ENCODE measurements around the gene SAMD14.
"Not testable (repeated sequence)": the region's sequence is repeated elsewhere in the genome, so short reads cannot be mapped to it uniquely, and the experiment has no call there.

The SAMD14 gene

DNA sequence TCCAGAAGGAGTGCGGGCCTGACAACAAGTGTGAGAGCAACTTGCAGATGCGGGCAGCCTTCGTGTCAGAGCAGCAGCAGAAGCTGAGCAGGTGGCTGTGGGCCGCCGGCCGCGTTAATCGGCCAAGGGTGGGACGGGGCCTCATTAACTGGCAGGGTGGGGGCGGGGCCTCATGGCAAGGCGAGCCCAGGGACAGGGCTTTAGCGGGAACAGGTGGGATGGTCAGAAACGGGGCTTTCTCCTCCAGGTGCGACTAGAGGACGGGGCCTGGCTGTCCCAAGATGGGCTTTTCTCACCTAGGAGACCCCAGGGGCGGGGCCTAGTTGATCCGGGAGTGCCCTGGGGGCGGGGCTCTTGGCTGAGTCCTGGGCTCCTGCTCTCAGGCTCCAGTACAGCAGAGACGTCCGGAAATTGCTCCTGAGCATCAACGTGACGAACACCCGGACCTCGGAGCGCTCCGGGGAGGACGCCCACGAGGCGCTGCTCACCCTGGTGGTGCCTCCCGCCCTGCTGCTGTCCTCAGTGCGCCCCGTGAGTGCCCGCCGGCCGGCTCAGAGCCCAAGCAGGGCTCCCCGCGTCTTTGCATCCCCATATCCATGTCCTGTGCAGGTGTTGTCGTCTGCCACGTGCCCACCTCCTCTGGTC is 53.2 kb downstream of the SAMD14 start:
- DNase-seq (ENCODE audit: low read depth in 2 of 2), result no peak

DNA sequence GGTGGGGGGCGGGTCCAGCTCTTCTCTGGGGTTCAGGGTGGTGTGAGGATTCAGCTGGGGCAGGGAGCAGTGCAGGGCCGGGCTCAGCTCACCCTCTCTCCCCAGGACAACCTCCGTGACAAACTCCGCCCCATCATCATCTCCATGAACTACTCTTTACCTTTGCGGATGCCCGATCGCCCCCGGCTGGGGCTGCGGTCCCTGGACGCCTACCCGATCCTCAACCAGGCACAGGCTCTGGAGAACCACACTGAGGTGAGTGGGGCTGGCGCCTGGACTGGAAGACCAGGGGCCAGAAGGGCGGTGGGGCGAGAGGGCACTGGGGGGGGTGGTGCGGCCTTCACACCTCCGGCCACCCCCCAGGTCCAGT is 53.8 kb downstream of the SAMD14 start:
- DNase-seq (ENCODE audit: low read depth in 2 of 2), result no peak

DNA sequence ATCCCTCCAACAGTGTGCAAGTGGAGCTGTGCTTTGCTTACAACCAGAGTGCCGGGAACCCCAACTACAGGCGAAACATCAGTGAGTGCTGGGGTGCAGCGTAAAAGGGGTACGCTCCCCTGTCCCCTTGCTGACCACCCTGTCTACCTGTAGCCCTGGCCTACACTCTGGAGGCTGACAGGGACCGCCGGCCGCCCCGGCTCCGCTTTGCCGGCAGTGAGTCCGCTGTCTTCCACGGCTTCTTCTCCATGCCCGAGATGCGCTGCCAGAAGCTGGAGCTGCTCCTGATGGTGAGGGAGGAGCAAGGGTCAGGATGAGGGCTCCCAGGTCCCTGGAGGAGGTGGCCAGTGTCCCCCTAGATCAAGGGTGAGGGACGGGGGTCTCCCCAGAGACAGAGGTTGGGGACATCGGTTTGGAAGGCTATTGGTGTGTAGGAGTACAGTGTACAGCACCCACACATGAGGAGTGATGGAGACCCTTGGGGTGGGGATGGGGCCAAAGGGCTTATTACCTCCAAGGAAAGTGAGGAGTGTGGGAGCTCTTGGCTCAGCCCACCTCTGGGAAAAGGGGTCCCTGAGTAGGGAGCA is 54.4 kb downstream of the SAMD14 start:
- DNase-seq (ENCODE audit: low read depth in 2 of 2), result no peak

DNA sequence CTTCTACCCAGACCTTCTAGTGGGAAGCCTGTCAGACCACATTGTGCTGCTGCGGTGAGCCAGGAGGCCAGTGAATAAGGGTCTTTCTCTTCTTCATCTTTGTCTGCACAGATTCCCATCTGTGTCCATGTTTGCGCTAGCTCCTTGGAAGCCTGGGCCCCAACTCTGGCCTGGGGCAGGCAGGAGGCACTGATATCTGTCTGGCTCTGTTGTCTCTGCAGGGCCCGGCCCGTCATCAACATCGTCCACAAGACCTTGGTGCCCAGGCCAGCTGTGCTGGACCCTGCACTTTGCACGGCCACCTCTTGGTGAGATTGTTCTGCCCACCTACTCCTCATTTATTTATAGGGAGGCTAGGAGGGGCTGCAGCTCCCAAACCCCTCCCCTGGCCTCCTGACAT is 55.7 kb downstream of the SAMD14 start:
- no peak for DNase-seq (ENCODE audit: low read depth in 2 of 2)

DNA sequence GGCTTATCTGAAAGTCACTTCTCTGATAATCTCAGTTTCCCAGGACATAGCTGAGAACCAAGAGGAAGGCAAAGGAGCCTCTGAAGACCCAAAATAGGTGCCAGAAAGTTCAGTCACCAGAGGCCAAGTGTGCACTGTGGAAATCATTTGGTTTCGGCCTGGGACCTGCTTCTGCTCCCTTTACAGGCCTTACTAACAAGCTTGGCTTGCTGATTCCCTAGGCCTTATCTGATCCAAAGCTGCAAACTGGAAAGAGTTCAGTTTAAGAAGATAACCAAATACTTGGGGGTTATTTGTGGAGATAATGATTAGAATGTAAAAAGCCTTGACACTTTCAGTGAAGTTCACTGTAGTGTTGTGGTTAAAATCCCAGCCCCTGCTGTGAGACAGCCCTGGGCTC is 57.0 kb downstream of the SAMD14 start:
- DNase-seq (ENCODE audit: low read depth in 2 of 2), result no peak

DNA sequence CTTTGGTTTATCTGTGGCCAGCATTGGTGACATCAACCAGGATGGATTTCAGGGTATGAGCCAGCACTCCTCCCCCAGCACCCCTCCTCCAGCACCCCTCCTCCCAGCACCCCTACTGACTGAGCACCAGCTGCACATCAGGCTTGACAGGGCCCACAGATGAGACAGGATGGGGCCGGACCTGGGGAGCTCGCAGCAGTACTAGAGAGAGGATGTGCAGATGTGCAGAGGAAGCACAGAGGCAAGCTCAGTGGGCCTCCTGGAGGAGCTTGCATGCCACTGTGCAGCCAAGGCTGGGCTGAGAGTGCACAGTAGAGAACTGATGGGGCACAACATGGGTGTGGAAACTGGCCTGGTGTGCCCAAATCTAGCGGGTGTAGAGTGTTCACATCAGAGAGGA is 57.8 kb downstream of the SAMD14 start:
- no peak for DNase-seq (ENCODE audit: low read depth in 2 of 2)

DNA sequence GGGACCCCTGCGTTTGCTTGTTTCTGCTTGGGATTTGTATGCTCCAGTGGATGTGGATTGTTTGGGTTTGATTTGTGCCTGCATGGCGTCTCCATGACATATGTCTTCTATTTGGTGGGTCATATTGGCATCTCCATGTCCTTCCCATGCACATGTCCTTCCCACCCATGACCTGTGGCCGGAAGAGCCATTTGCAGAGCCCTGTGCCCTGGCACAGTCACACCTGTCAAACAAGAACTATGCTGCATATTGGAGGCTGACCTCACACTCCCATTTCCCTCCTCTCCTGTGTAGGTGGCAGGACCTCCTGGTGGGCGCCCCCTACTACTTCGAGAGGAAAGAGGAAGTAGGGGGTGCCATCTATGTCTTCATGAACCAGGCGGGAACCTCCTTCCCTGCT is 58.3 kb downstream of the SAMD14 start:
- DNase-seq (ENCODE audit: low read depth in 2 of 2), result no peak

DNA sequence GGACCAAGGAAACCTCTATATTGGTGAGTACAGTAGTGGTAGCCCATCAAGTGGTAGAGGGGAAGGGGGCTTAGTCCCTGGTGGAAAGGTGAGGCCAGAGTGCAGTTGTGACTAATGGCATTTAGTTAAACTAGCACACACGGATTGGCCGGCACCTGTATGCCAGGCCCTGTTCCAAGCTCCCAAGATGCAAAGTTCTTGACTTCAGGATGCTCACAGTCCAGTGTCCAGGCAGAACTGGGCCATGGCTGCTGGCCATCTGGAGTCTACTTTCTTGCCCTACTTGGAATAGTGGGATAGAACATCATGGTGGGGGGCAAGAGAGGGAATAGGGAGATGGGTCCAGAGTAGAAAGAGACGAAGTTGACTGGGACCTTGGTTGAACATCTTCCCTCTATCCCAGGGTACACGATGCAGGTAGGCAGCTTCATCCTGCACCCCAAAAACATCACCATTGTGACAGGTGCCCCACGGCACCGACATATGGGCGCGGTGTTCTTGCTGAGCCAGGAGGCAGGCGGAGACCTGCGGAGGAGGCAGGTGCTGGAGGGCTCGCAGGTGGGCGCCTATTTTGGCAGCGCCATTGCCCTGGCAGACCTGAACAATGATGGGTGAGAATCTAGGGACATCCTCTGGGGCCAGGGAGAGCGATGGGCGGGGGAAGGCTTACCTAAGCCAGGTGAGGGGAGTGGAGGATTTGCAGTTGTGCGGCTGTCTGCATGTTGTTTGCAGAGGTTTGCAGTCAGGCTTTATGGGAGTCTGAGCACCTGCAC is 58.9 kb downstream of the SAMD14 start:
- DNase-seq (ENCODE audit: low read depth in 2 of 2), result no peak

DNA sequence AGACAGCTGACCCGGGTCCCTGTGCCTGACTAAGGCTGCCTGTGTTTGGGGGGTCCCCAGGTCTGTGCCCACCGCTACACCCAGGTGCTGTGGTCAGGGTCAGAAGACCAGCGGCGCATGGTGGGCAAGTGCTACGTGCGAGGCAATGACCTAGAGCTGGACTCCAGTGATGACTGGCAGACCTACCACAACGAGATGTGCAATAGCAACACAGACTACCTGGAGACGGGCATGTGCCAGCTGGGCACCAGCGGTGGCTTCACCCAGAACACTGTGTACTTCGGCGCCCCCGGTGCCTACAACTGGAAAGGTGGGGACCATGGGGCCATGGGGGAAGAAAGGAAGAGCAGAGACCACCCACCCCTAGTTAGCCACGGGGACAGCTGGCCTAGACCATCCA is 62.0 kb downstream of the SAMD14 start:
- DNase-seq (ENCODE audit: low read depth in 2 of 2), result no peak

DNA sequence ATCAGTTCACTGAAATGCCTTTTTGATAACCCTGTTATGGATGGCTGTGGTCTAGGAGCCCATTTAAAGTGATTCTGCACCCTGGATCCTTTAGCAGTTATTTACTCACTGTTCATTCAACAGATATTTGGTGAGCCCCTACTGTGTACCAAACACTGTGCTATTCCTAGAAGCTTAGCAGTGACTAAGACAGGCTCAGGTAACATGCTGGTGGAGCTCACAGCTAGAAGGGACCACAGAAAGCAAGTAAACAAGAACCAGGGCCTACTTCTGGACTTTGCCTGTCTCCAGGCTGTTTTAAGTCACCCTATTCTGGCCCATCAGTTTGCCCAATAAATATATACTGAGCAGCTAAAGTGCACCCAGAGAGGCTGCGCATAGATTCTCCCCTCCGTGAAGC is 63.0 kb downstream of the SAMD14 start:
- DNase-seq (ENCODE audit: low read depth in 2 of 2), result no peak

DNA sequence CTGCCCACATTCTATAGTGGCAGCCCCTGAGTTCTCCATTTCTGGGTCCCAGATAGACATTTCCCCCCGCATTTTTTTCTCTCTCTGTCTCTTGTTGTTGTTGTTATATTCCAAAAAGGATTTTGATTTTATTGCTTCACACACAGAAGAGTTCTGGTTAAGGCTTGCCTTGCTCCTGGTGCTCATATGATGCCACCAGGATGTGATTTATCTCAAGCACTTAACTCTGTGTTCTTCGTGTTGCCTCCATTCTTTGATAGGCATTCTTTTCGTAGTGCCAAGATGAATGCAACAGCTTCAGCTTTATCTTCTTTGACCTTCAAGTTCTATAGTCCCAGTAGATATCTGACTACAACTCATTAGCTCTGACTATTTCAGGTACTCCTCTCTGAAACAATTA is 64.9 kb downstream of the SAMD14 start:
- no peak for DNase-seq (ENCODE audit: low read depth in 2 of 2)

DNA sequence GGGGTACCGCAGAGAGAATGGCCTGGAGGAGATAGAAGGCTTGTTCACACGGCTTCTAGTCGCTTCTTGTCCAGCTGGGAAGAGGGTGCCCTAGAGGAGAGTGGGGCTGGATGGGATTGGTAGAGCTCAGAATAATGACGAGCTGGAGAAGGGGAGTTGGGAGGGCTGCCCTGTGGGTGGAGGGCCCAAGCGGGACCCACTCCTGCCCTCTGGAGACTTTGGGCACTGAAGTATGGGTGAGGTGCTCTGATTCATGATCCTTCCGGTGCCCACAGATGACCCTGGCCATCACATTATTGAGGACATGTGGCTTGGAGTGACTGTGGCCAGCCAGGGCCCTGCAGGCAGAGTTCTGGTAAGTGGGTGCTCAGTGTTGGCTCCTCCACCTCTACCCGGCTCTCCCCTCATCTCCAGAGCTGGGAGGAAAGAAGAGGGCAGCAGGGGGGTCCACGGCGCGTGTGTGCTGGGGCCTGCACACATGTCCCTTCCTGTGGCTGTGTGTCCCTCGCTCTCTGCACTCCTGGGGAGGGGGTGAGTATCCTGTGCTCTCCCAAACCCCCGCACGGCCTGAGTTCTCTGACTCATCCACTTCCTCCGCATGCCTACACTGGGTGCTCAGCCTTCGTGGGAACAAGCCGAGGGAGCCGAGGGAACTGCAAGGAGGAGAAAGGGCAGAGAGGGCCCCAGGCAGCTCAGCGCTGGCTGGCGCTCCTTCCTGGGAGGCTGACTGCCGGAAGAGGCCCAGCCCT is 65.5 kb downstream of the SAMD14 start:
- no peak for DNase-seq (ENCODE audit: low read depth in 2 of 2)

DNA sequence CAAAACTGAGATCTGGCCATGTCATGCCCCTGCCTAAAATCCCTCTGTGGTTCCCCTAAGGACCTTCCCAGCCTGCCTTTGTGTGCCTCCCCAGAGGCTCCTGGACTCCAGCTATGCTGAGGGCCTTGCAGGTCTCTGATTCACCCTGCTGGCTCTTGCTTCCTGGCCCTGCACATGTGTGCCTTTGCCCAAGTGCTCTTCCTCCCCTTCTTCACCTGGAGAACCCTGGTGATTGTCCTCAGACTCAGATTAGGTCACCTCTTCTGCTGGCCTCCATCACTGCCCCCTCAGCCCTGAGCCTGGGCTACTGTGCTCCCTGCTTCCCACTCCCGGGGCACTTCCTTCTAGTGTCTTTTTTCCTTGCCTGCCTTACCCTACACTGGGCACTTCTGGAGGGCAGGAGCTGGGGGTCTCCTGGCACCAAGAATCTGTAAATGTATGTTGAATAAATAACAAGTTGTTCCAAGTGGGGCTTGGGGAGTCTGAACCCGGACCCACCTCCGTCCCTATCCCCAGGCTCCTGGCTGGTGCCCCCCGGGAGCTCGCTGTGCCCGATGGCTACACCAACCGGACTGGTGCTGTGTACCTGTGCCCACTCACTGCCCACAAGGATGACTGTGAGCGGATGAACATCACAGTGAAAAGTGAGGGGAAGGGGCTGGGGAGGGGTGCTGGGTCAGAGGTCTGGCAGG is 66.3 kb downstream of the SAMD14 start:
- no peak for DNase-seq (ENCODE audit: low read depth in 2 of 2)

DNA sequence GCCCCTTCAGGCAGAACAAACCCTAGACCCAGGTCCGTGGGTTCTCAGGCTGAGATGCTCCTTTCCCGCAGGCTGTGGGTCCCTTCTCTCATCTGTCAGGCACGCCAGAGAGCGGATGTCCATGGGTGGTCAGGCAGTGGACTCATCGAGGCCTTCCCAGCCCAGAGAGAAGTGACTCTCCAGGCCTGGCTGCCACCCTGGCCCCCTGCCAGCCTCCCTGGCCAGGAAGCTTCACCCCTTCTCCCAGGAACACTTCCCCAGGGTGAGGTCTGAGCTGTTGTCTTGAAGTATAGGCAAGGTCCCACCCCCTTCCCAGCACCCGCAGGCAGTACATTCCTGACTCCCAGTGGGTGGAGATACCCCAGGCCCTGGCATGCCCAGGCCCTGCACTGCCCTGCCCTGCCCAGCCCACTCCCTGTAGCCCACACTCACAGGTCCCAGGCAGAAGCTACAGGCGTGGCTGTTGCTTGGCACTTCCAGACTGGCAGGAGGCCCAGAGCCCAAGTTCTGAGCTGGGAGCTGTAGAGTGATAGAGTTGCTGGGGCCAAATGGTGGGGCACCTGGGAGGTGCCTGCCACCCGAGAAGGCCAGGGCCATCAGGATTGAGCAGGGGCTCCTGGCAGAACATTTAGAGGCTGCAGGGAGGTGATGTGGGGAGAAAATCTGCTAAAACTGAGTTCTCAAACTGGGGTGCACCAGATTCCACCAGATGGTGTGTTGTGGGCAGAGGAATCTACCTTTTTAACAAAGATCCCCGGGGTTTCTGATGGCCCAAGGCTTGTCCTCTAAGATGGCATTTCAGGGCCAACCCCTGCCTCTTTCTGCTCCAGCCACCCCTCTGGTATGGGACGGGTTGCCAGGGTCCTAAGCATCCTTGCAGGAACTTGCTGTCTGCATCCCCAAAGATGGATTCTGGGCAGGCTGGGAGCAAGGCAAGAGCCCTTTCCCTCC is 67.4 kb downstream of the SAMD14 start:
- DNase-seq (ENCODE audit: low read depth in 2 of 2), result no peak

DNA sequence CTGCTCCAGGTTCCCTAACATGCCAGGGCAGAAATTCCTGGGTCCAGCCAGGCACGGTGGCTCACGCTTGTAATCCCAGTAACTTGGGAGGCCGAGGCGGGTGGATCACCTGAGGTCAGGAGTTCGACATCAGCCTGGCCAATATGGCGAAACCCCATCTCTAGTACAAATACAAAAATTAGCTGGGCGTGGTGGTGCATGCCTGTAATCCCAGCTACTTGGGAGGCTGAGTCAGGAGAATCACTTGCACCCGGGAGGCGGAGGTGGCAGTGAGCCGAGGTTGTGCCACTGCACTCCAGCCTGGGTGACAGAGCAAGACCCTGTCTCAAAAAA is 68.3 kb downstream of the SAMD14 start:
- not testable (repeated sequence) for DNase-seq (ENCODE audit: low read depth in 2 of 2)

DNA sequence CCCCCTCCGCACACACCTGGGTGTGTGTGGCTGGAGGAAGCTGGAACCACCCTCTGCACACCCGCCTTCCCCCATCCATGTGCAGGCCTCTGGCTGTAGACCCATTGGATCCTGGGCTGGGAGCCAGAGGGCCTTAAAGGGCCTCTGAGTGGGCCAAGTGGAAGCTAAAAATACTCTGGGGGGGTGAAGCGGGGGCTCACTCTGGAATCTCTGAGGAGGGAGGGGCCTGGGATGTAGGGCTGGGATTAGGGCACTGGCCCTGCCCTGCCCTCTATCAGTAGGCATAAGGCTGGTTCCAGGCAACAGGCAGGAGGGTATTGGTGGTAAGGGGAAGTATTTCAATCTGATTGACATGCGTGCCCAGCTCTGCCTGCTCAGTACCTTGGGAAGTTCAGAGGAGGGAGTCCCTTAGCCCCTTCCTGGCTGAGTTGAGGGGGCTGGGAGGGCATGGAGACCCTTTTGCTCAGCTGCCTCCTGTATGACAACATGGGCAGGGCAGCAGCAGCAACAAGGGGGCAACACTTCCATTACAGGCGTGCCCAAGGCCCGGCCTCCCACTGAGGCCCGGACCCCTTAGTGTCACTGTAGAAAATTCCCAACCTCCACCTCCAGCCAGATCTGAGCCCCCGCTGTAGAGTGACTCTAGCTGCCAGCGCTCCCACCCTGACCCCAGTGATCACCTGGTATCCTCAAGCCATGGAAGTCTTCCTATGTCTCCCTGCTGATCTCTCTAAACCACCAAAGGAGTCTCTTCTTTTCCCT is 68.8 kb downstream of the SAMD14 start:
- DNase-seq (ENCODE audit: low read depth in 2 of 2), result no peak

All from stimulated activated CD4-positive, alpha-beta T cell treated with anti-CD3 and anti-CD28 coated beads, Interleukin-15, amount 100 ng/mL, for 48 hours (primary cell).